HG03565 (cell line): ENCODE results near the gene TRIM3.

Experiments
- ATAC-seq: cut with Tn5 transposase; IDR thresholded peaks from one replicate; pipeline ENCODE4 v1.9.1; 2021; ENCODE audit warnings: mild to moderate bottlenecking, moderate library complexity; ENCODE audit not compliant: unreplicated experiment

TRIM3 gene

DNA sequence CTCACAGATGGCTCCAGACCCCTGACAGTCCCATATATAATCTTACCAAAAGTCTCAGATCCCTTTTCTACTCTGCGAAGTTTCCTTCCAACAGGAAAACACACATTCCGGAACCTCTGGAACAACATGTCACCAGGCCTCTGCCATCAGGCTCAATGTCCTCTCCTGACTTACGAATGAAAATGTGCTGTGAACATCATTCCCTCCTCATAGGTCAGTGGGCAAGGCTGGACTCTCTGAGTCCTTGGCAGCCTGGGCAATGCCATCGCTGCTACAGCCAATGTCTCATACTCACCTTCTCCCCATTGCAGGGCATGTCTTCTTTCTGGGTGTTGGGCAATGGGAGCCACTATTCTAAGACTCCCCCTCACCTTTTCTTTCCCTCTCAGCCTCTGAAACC is 31.3 kb downstream of the TRIM3 start:
- ATAC-seq, result no peak

DNA sequence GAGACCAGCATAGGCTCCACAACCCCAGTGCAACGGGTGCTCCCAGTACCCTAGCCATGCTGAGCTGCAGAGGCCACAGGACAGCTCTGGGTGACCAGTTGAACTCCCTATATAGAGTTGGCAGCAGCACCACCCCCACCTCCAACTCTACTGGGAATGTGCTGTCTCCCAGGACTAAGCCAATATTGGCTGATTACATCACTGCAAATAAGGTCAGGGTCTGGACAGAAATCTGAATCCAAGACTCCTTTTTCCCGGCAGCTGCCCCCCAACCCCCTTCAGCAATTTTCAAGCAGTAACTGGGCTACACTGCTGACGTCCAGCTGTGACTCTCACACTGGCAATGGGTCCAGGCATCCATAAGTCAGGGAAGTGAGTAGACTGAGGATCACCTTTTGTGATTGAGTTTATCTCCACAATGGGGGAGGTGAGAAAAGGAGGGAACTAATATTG is 32.8 kb downstream of the TRIM3 start, which contains the start of gene HPX:
TSS of gene HPX (minus strand) at position 82 of the 453 bp plus-strand sequence. CDS start at position 58, 24 bp downstream.
- ATAC-seq, result no peak

DNA sequence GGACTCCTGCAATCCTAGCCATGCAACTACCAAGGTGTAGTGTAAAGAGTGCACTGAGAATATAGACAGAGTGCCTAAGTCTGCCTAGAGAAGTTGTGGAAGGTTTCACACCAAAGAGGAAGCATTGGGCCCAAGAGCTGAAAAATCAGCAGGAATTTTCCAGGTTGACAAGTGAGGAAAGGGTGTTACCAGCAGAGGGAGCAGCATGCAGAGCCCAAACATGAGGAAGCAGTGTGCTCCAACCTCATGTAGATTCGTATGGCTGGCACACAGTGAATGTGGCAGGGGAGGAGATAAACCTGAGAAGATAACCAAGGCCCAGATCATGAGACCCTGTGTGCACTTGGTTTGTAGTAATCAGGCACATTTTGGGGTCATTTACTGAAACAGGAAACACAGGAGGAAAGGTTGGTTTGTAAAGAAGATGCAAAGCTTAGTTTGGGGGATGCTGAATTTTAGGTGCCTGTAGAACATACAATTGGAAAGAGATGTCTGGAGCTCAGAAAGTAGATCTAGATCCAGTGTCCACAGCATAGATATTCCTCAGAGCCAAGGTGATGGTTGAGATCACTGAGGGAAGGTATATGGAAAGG is 34.7 kb downstream of the TRIM3 start:
- ATAC-seq, result no peak

DNA sequence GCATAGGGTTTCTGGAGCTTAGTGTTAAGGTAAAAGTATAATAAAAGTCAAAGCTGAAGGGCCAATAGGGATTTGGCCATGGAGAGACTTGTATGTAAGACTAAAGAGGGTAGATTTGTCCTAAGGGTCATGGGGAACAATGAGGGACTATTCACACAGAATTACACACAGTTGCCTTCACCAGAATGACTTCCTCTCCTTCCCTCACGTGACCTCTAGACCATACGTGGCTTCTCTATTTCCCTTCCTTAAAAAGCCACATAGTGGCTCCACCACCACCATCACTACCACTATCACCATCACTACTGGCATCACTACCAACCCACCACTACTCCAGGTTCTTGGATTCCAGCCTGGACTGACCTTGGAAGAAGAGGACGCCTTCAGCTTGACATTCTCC is 35.7 kb downstream of the TRIM3 start:
- no peak for ATAC-seq

DNA sequence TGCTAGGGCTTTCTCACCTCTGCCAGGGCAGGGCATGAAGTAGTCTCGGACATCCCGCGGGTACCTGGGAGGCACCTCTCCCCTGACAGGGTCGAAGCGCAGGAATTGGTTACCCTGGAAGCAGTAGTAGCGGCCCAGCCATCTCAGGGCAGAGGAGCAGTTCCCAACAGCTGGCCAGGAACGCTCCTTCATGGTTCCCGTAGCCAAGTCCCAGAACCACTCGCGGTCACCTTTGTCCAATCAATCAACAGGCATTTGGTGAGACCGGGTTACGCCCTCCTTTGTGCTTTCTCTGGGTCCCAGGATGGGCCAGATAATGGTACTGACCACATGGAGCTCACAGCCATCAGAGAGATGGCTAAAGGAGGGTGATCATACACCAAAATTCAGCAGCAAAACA is 36.3 kb downstream of the TRIM3 start:
- no peak for ATAC-seq

DNA sequence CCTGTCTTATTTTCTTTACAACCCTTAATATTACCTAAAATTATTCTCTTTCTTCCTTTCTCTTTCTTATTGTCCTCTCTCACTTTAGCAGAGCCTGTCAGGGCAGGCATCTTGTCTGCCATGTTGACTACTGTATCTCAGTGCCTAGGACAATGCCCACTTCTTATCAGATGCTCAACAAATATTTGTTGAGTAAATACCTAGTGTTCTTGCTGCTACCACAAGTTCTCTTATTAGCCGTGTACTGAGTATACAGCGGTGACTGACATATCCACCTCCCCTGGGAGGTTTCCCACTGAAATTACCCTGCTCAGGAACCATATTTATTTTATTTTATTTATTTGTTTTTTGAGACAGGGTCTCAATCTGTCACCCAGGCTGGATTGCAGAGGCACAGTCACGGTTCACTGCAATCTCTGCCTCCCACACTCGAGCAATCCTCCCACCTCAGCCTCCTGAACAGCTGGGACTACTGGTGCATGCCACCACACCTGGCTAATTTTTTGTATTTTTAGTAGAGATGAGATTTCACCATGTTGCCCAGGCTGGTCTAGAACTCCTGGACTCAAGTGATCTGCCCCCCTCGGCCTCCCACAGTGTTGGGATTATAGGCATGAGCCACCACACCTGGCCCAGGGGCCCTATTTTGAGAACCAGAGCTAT is 39.6 kb downstream of the TRIM3 start:
- peak; percentile 41 for ATAC-seq

DNA sequence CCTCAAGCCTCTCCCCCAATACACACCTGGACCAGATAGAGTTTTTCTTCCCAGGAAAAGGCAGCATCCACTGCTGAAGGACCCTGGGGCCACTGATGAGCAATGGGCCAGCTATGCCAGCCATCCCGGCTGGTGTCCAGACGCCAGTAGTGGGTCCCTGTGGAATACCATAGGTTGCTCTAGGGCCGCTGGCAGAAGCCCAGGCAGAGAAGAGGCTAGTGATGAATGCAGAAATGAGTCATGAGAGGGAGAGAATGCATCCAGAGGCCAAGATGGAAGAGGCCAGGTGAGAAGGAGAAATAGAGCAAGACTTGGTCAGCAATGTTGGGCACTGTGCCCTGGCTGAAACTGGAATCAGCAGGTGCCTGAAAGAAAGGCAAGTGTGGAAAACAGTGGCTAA is 41.9 kb downstream of the TRIM3 start:
- ATAC-seq, result no peak

DNA sequence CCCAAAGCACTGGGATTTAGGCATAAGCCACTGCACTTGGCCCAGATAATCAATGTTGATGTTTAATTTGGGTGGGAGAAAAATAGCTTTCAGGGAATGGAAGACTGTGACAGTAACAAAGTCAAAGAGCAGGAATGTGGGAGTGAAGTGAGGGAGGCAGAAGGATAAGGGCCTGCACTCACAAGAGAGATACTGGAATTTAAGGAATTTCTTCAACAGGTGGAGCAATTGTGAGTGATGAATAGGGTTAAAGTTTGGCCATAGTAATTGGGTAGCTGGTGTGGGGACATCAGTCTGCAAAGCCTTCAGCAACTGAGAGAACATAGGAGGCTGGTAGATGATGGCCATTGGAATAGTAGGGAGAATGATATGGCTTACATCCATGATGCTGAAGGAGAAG is 46.2 kb downstream of the TRIM3 start:
- ATAC-seq, result no peak

DNA sequence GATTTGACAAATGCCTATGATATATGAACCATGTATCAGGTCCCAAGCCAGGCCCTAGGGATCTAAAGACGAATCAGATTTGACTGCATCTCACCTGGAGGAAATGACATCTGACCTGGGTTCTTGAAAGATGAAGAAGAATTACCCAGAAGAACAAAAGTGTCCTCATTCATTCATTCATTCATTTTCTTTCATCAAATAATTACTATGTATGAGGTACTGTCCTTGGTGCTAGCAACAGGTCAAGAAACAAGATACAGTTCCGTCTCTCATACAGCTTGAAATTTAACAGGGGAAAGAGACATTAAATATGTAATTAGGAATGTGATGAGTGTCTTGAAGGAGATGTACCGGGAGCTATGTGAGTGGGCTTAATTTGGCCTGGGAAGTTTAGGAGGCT is 53.1 kb downstream of the TRIM3 start:
- no peak for ATAC-seq

DNA sequence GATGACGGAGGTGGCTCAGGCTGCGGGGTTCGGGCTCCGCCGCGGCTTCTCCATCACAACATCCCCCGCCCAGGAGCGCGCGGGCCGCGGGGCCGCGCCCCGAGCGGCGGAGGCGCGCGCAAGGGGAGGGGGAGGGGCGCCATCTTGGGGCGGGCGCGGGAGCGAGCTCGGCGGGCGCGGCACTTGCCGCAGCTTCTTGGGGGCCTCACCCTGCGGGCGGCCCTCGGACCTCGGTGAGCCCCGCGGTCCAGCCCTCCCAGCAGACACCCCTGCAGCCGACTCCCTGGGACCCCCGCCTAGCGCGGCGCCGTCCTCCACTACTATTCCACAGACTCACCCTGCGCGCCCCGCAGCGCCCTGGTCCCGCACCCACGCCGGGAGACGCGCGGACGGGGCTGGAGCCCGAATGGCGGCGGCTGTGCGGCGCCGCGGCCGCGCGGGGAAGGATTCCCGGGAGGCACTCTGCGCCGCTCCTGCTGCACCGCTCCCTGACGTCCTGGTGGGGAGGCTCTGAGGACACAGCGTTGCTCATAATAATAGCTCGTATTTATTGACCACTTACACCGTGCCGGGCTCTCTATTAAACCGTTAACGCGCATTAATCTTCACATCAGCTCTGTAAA is 54.6 kb downstream of the TRIM3 start, which contains the start of gene APBB1:
TSS of gene APBB1 (minus strand) at position 86 of the 623 bp plus-strand sequence. CDS start 7,747 bp downstream, outside the sequence.
- ATAC-seq, result peak; percentile 41

DNA sequence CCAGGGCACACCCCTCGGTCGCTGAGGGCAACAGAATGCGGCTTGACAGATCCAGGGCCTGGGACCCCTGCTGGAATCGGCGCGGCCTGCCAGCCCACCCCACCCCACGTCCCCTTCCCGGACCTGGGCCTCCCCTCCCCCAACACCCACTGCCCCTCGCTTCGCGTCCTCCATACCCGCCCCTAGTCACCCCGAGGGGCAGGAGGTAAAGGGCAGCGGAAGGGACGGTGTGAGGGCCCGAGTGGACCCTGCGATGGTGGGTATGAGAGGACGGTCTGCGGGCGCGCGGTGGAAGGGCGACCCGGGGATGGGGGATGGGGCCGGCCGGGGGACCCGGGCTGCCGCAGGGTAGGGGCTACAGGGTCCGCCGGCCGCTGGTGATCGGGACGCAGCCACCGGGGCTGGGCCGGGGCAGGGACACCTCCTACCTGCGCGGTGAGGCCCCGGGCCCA is 55.2 kb downstream of the TRIM3 start:
- ATAC-seq, result no peak

DNA sequence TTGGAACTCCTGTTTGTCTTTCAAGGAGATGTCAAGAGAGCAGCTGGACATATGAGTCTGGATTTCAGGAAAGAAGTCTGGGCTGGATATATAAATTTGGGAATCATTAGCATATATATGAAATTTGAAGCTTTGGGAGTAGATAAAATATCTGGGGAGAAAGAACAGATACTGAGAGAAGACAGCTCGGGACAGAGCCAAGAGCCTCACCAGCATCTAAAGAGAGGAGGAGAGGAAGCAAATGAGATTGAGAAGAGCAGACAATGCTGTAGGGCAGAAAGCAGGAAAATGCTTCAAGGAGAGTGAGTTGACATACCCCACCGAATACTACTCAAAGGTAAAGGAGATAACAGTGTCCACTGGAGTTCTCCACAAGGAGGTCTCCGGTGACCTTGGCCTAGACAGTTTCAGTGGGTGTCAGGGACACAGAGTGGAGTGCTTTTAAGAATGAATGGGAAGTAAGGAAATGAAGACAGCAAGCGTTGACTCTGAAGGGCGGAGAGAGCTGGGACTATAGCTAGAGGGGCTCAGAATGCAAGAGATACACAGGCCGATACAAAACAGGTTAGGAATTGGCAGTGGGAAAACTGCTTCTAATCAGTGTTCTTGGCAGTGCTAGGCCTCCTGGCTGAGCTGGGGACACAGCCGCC is 55.7 kb downstream of the TRIM3 start:
- no peak for ATAC-seq

DNA sequence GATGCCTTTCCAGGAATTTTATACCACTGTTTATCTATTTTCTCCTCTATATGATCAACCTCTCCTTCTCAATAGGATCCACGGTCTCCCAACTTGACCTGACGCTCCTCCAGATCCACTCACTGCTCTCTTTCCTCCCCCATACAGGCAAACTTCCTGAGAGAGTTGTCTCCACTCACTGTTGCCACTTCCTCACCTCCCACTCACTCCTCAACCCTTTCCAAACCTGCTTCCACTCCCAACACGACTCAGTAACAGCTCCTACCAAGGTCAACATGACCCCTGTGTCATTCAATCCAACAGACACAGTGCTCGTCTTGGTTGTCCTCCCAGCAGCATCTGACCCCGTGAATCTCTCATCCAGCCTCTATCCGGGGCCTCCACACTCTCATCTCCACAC is 57.9 kb downstream of the TRIM3 start:
- no peak for ATAC-seq

DNA sequence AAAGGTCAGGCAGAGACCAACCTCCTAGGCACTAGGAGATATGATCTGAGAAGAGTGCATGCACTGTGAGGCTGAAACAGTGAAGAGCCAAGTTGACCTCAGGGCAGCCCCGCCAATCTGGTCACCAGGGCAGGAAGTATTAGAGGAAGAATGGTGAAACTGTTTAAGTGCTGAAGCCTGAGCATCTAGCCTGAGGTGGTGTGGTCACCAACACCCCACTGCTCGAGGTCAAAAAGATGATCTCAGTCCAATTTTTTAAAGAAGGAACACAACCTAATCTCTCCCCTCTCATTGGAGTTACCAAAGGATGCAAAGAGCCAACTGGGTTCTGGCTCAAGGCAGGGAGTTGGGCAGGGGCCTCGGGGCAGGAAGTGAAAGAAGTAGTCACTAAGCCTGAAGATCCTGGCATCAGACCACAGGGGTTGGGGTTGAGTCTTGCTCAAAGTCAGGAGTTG is 58.8 kb downstream of the TRIM3 start:
- no peak for ATAC-seq

DNA sequence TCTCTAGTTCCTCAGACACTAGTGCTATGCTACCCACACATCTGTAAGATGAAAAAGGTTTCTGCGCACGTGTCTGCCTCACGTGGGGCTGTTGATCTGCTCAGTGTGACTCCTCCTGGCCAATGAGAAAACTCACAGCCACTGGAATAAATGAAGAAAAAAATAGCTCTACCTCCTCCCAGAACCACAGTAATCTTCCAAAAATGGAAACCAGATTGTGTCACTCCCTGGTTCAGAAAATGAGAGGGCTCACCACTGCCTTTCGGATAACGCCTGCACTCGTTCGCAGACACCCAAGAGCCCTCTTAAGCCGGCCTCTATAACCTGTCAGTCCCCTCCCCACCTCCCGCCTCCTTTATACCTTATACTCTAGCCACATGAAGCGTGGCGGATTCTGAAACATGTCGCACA is 59.9 kb downstream of the TRIM3 start:
- no peak for ATAC-seq

DNA sequence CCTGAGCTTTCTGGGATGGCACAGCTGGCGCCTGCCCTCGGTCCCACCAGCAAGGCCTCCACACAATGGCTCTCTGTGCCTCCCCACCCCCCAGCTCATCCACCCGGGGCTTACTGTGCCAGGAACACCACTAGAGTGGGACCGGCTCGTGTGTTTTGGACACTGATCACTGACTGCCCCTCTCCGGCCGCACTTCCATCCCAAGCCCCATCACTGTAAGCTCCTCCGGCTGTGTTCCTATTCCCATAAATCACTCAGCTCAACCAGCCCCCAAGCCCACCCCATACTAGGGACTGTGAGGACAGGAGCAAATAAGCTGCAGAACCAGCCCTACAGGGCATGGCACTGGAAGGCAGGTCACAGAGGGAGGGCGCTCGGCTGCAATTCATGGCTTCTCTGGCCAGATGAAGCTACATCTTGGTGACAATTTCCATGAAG is 62.1 kb downstream of the TRIM3 start:
- no peak for ATAC-seq

DNA sequence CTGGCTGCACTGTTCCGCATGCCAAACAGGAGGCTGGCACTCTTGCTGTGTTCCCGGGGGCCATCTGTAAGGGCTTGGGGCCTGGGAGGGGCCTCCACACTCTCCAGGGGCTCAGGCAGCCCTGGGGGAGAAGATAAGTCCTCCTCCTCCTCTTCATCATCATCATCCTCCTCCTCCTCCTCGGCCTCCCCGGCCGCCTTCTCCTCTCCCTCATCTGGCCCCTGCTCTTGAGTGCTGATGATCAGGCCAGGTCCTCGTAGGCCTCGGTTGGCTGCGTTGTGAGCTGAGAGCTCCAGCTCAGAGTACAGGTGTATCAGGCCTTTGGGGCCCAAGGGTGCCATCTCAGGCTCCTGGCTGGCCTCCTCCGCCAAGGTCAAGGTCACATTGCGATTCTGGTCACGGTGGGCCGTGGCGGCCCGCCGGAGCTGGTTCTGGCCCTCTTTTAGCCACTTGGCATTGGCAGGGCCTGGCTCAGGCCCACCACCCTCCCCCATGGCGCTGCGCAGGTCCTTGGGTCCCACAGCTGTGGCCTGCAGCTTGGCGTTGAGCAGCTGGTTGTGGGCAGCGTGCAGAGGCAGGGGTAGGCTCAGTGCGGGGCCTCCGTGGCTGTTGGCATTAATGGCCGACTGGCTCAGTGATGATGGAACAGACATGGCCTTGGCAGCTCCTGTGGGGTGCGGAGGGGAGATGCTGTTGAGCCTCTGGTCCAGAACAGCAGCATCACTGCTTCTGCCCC is 62.9 kb downstream of the TRIM3 start:
- no peak for ATAC-seq

DNA sequence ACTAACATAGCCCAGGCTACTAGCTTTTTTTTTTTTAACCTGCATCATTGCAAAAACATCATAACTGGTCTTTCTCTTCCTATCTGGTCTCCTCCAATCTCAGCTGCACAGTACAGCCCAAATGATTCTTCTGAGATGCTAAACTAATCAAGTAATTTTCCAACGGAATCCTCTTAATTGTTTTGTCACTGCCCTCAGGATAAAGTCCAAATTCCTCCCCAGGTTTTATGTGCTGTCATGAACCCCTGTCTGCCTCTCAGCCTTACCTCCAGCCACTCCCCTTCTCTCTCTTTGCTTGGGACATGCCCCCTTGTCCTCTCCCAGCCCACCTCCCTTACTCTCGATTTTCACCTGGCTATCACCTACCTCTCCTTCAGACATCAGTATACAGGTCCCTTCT is 67.4 kb downstream of the TRIM3 start:
- ATAC-seq, result no peak

DNA sequence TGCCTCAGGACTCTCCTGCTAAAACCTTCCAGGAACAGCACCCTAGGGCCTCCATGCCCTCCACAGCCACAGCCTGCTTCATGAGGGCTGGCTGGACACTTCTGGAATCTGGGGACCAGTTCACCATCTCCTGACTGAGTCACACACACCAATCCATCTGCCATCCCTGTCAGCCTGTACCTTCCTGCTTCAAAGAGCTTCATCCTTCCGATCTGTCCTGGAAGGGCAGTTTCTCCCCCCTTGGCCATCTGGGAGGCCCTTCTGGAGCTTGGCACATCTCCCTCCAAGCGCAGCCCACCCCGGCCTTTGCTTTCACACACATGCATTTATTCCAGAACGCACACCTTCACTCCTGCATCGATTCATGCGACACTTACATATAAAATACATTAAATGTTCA is 67.9 kb downstream of the TRIM3 start:
- ATAC-seq, result no peak

DNA sequence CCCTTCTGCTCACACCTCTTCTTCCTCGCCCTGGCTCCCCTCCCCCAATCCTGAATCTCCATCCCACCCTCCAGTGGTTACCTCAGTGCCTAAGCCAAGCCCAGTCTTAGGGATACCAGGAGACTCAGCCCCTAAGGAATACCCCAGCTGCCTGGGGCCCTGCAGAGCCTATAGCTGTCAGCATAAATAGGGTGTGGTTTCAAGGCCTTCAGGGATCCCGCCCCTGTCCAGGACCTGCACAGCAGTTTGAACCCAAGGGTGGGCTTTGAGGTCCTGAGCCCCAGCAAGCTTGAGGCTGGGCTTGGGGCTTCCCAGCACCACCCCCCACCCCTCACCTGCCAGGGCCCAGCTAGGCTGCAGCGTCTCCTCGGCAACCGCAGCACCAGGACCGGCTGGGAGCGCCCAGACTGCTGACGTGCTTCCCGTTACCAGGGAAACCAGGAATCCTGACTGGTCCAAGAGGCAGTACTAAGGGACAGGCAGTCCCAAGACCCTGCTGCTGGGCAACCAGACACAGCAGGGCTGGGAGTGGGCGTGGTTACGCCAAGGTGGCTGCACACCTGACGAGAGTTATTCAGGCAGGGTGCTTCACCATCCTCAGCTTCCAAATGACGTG is 68.6 kb downstream of the TRIM3 start:
- ATAC-seq, result no peak
